AG10803 (cell line): Measurements from ENCODE around the gene TERB2.
"Not testable (repeated sequence)": the region's sequence is repeated elsewhere in the genome, so short reads cannot be mapped to it uniquely, and the experiment has no call there.

Experiments
- DNase-seq: peaks from one replicate; pipeline ENCODE4 v3.0.0; 2010; ENCODE audit warnings: low read depth
- H3K4me3 ChIP-seq: 2 replicates; pipeline ENCODE4 v1.5.1; 2011; ENCODE audit warnings: mild to moderate bottlenecking, low read length, control low read depth
- CTCF ChIP-seq: conservative IDR thresholded peaks from 2 replicates; pipeline ENCODE4 v1.5.1; 2011; ENCODE audit warnings: mild to moderate bottlenecking, low read length, control low read depth, inconsistent platforms

Gene TERB2

GRCh38 chr15:44971036-44971435 is 14.5 kb downstream of the TERB2 start:
- no peak overlapping the region for H3K4me3 ChIP-seq
- no peak for TF ChIP-seq CTCF
- no peak for DNase-seq

GRCh38 chr15:44976183-44976582 is 19.7 kb downstream of the TERB2 start:
- not testable (repeated sequence) for DNase-seq, H3K4me3 ChIP-seq

GRCh38 chr15:44977781-44978180 is 21.3 kb downstream of the TERB2 start:
- H3K4me3 ChIP-seq, result not testable (repeated sequence)

GRCh38 chr15:44979617-44980339 is 23.3 kb downstream of the TERB2 start:
- not testable (repeated sequence) for H3K4me3 ChIP-seq, DNase-seq

More at GRCh38 chr15:44977781-44978180, 21.3 kb downstream of the TERB2 start:
- DNase-seq, result not testable (repeated sequence)

GRCh38 chr15:44984144-44984543 is 27.7 kb downstream of the TERB2 start:
- H3K4me3 ChIP-seq, DNase-seq: not testable (repeated sequence)

- DNase-seq, H3K4me3 ChIP-seq: not testable (repeated sequence)
These were observed 30.0 kb downstream of the TERB2 start for GRCh38 chr15:44986346-44987055.

- not testable (repeated sequence) for DNase-seq, H3K4me3 ChIP-seq
These were observed 31.2 kb downstream of the TERB2 start for GRCh38 chr15:44987711-44988110.

- not testable (repeated sequence) for H3K4me3 ChIP-seq, DNase-seq
These were observed 31.8 kb downstream of the TERB2 start for GRCh38 chr15:44988184-44988869.

GRCh38 chr15:44988870-44989219 is 32.4 kb downstream of the TERB2 start:
- not testable (repeated sequence) for H3K4me3 ChIP-seq, DNase-seq

GRCh38 chr15:44997632-44998031 is 41.1 kb downstream of the TERB2 start:
- DNase-seq, H3K4me3 ChIP-seq: not testable (repeated sequence)

- H3K4me3 ChIP-seq, result no peak overlapping the region
- TF ChIP-seq CTCF, result no peak
- no peak for DNase-seq
These were observed 42.6 kb downstream of the TERB2 start for GRCh38 chr15:44999105-44999504.

- not testable (repeated sequence) for H3K4me3 ChIP-seq, DNase-seq
These were observed 44.7 kb downstream of the TERB2 start for GRCh38 chr15:45001180-45001579.

GRCh38 chr15:45003731-45004410 is 47.4 kb downstream of the TERB2 start:
- DNase-seq, H3K4me3 ChIP-seq: not testable (repeated sequence)

- DNase-seq, H3K4me3 ChIP-seq: not testable (repeated sequence)
These were observed 48.2 kb downstream of the TERB2 start for GRCh38 chr15:45004590-45005175.
